CD4-positive, alpha-beta T cell (primary cell): ENCODE data around the gene LINC00305. TPM values are rescaled to one million over a fixed set of nuclear protein-coding genes. Genes with fewer than 3 reads are reported as not detected.

ENCODE experiments used
- ATAC-seq: fragments of 200-7000 bp; cut with Tn5 transposase; one replicate; pipeline ENCODE4 v1.10.0; 2022; ENCODE audit warnings: mild to moderate bottlenecking; ENCODE audit not compliant: poor library complexity
- CTCF ChIA-PET: fragments of 350-600 bp; sonication (Branson Sonifier 250); formaldehyde crosslinking; loops from one replicate; lab custom pipeline; 2021; ENCODE audit warnings: antibody characterized with exemption, inconsistent platforms; lab: Charles Lee
- POLR2A ChIA-PET: fragments of 350-600 bp; sonication (Branson Sonifier 250); formaldehyde crosslinking; loops from one replicate; lab custom pipeline; 2021; ENCODE audit warnings: antibody characterized with exemption, inconsistent platforms; lab: Charles Lee
- DNase-seq, 14 experiments: peaks; one replicate each; pipeline ENCODE4 v3.0.0-alpha.2; 2013 to 2020; ENCODE audit warnings: mixed read lengths in 2 of 14
- H3K27ac ChIP-seq, 2 donors: one replicate each; pipeline versions ENCODE4 v1.5.1 to v1.7.0; 2013; ENCODE audit warnings: low read length in 2 of 2, low read depth in 1 of 2, mild to moderate bottlenecking in 1 of 2
- H3K27me3 ChIP-seq, 2 experiments: 1 replicate in 1 of 2; 2 replicates in 1 of 2; pipeline versions ENCODE4 v1.6.1 to v1.7.0; 2013; ENCODE audit warnings: low read length in 2 of 2, control low read depth in 1 of 2, mild to moderate bottlenecking in 1 of 2, moderate library complexity in 1 of 2; ENCODE audit not compliant: insufficient read depth in 2 of 2, control insufficient read depth in 1 of 2
- H3K36me3 ChIP-seq: one replicate; pipeline ENCODE4 v1.6.1; 2013; ENCODE audit warnings: low read length, control low read depth; ENCODE audit not compliant: insufficient read depth
- H3K4me1 ChIP-seq: one replicate; pipeline ENCODE4 v1.6.1; 2013; ENCODE audit warnings: low read length, control low read depth; ENCODE audit not compliant: insufficient read depth
- H3K4me3 ChIP-seq: one replicate; pipeline ENCODE4 v1.5.1; 2013; ENCODE audit warnings: mild to moderate bottlenecking, low read length, moderate library complexity
- H3K9me3 ChIP-seq, 2 experiments: 1 replicate in 1 of 2; 2 replicates in 1 of 2; pipeline versions ENCODE4 v1.6.1 to v1.7.0; 2013; ENCODE audit warnings: low read length in 2 of 2, mild to moderate bottlenecking in 2 of 2, control low read depth in 1 of 2, moderate library complexity in 1 of 2; ENCODE audit not compliant: control insufficient read depth in 1 of 2, insufficient read depth in 1 of 2
- H3K27ac Mint-ChIP-seq: one replicate; pipeline ENCODE4 v1.8.0; 2020; ENCODE audit warnings: mixed read lengths
- H3K27me3 Mint-ChIP-seq: one replicate; pipeline ENCODE4 v1.8.0; 2021; ENCODE audit warnings: mixed read lengths
- H3K36me3 Mint-ChIP-seq: one replicate; pipeline ENCODE4 v1.8.0; 2021; ENCODE audit warnings: low read depth, mixed read lengths
- H3K4me1 Mint-ChIP-seq: one replicate; pipeline ENCODE4 v1.8.0; 2021; ENCODE audit warnings: low read depth, mixed read lengths
- H3K4me3 Mint-ChIP-seq: one replicate; pipeline ENCODE4 v1.8.0; 2020; ENCODE audit warnings: mild to moderate bottlenecking, mixed read lengths
- H3K9me3 Mint-ChIP-seq: one replicate; pipeline ENCODE4 v1.8.0; 2020; ENCODE audit warnings: mixed read lengths
- CTCF ChIP-seq: fragments of 200-600 bp; IDR thresholded peaks from one replicate; pipeline ENCODE4 v1.8.0; 2022; ENCODE audit warnings: antibody characterized with exemption, mild to moderate bottlenecking
- intact Hi-C, 2 experiments: fragments of 100-400 bp; cut with DNase I in 1 of 2; cut with micrococcal nuclease in 1 of 2; formaldehyde crosslinking; loops; one replicate each; pipeline versions ENCODE4 v1.15.1 to v1.9.0; 2023 to 2025; cut with DNase I, micrococcal nuclease
- total RNA-seq, 174 experiments: library from RNA in 2 of 174; stranded (reverse) in 2 of 174; gene quantifications; one replicate each; pipeline ENCODE4 v1.2.3 and lab custom pipeline; 2021 to 2026

Gene LINC00305
- total RNA-seq, 2 experiments from 2014 or later, result not detected

- ATAC-seq (no peak), DNase-seq (no peak)
- Histone ChIP-seq H3K9me3 (peaks cover 0 to 4% of the 10 kb centered on the region in 2 experiments), H3K4me1 (no peaks in the 10 kb centered on the region), H3K27me3 (no peaks in the 10 kb centered on the region), H3K36me3 (no peaks in the 10 kb centered on the region), H3K27ac (no peak overlapping the region), H3K4me3 (no peak overlapping the region)
- ChIA-PET CTCF (no interaction called here), POLR2A (no interaction called here)
- no peaks in the 10 kb centered on the region for H3K4me1 Mint-ChIP-seq
- no peak overlapping the region for H3K4me3 Mint-ChIP-seq
- no peak overlapping the region for H3K27ac Mint-ChIP-seq
- peaks cover 8% of the 10 kb centered on the region for H3K27me3 Mint-ChIP-seq
- TF ChIP-seq CTCF, result no peak
- no peaks in the 10 kb centered on the region for H3K36me3 Mint-ChIP-seq
- intact Hi-C loops, result no loop called here
- peaks cover 2% of the 10 kb centered on the region for H3K9me3 Mint-ChIP-seq
Measured at GRCh38 chr18:64137914-64138313, 11.0 kb downstream of the LINC00305 start.

- Mint-ChIP-seq H3K4me3 (no peak overlapping the region), H3K27me3 (peaks cover 8% of the 10 kb centered on the region), H3K27ac (no peak overlapping the region), H3K9me3 (peaks cover 2% of the 10 kb centered on the region), H3K36me3 (no peaks in the 10 kb centered on the region), H3K4me1 (no peaks in the 10 kb centered on the region)
- H3K27me3 ChIP-seq, result no peaks in the 10 kb centered on the region
- ATAC-seq (no peak), DNase-seq (no peak)
- H3K4me1 ChIP-seq, result no peaks in the 10 kb centered on the region
- ChIA-PET CTCF (no interaction called here), POLR2A (no interaction called here)
- no peak overlapping the region for H3K27ac ChIP-seq
- TF ChIP-seq CTCF, result no peak
- intact Hi-C loops, result no loop called here
- no peaks in the 10 kb centered on the region for H3K36me3 ChIP-seq
- H3K9me3 ChIP-seq, result peaks cover 0 to 4% of the 10 kb centered on the region in 2 experiments
- no peak overlapping the region for H3K4me3 ChIP-seq
Measured at GRCh38 chr18:64134044-64134747, 14.7 kb downstream of the LINC00305 start.

- H3K27ac ChIP-seq, result no peak overlapping the region
- Mint-ChIP-seq H3K4me3 (no peak overlapping the region), H3K9me3 (peaks cover 2% of the 10 kb centered on the region), H3K4me1 (no peaks in the 10 kb centered on the region), H3K36me3 (no peaks in the 10 kb centered on the region), H3K27me3 (peaks cover 8% of the 10 kb centered on the region), H3K27ac (no peak overlapping the region)
- POLR2A ChIA-PET, result no interaction called here
- TF ChIP-seq CTCF, result no peak
- intact Hi-C loops, result no loop called here
- H3K4me3 ChIP-seq, result no peak overlapping the region
- H3K4me1 ChIP-seq, result no peaks in the 10 kb centered on the region
- CTCF ChIA-PET, result no interaction called here
- ATAC-seq, result no peak
- no peak for DNase-seq
- H3K36me3 ChIP-seq, result no peaks in the 10 kb centered on the region
- no peaks in the 10 kb centered on the region for H3K27me3 ChIP-seq
- H3K9me3 ChIP-seq, result peaks cover 0 to 4% of the 10 kb centered on the region in 2 experiments
Measured at GRCh38 chr18:64132871-64133270, 16.0 kb downstream of the LINC00305 start.
